Neural cell (in vitro differentiated cells): Measurements from ENCODE around the gene STUM.

ENCODE experiments used
- CTCF ChIP-seq: fragments of 450-650 bp; IDR thresholded peaks from 2 replicates; pipeline ENCODE4 v1.5.1; 2014; ENCODE audit warnings: antibody characterized with exemption, mild to moderate bottlenecking, moderate library complexity; ENCODE audit not compliant: poor library complexity, severe bottlenecking
- EZH2 ChIP-seq: fragments of 200-600, 300-800 bp; shearing (Covaris generic), sonication (generic); IDR thresholded peaks from 2 replicates; pipeline ENCODE4 v1.6.1; 2014; ENCODE audit warnings: antibody characterized with exemption, low read length, borderline replicate concordance, mild to moderate bottlenecking; ENCODE audit not compliant: insufficient read depth, poor library complexity, severe bottlenecking
- MXI1 ChIP-seq: fragments of 450-650 bp; conservative IDR thresholded peaks from 2 replicates; pipeline ENCODE4 v1.6.1; 2014; ENCODE audit warnings: antibody characterized with exemption, mild to moderate bottlenecking; ENCODE audit not compliant: poor library complexity, severe bottlenecking
- RAD21 ChIP-seq: fragments of 450-650 bp; conservative IDR thresholded peaks from 2 replicates; pipeline ENCODE4 v1.6.1; 2014; ENCODE audit warnings: antibody characterized with exemption, mild to moderate bottlenecking, moderate library complexity

GRCh38 chr1:226520640-226521355, 27.8 kb upstream of the STUM start:
- no peak for TF ChIP-seq CTCF
- no peak for TF ChIP-seq EZH2
- no peak for TF ChIP-seq RAD21
- no peak for TF ChIP-seq MXI1
